Caco-2 (cell line): ENCODE measurements around the gene MGLL. TPM values are rescaled to one million over a fixed set of nuclear protein-coding genes. Genes with fewer than 3 reads are reported as not detected.

ENCODE experiments used
- BruUV-seq: library from RNA; stranded (reverse); fragments of 400-500 nt; replicated peaks from 2 replicates; lab custom pipeline; 2021; lab: Mats Ljungman, UMichigan
- CTCF ChIA-PET: fragments of 300-600 bp; sonication (Branson Sonifier 250); formaldehyde crosslinking; loops from one replicate; lab custom pipeline; 2022; ENCODE audit warnings: antibody characterized with exemption; lab: Charles Lee
- POLR2A ChIA-PET: fragments of 300-600 bp; sonication (Branson Sonifier 250); formaldehyde crosslinking; loops from one replicate; lab custom pipeline; 2022; ENCODE audit warnings: antibody characterized with exemption; lab: Charles Lee
- DNase-seq, 2 experiments: peaks; one replicate each; pipeline versions ENCODE4 v3.0.0 to v3.0.0-alpha.2; 2020 to 2022
- H3K27me3 ChIP-seq: replicated peaks from 2 replicates; pipeline ENCODE4 v1.6.0; 2011; ENCODE audit warnings: low read length; ENCODE audit not compliant: control insufficient read depth, insufficient read depth
- H3K36me3 ChIP-seq: 2 replicates; pipeline ENCODE4 v1.5.1; 2011; ENCODE audit warnings: low read length; ENCODE audit not compliant: control insufficient read depth, insufficient read depth
- H3K4me1 ChIP-seq: fragments of 250-450 bp; sonication (Bioruptor Pico); 2 replicates; pipeline ENCODE4 v1.5.1; 2020; ENCODE audit warnings: mild to moderate bottlenecking
- H3K4me3 ChIP-seq: 2 replicates; pipeline ENCODE4 v1.5.1; 2011; ENCODE audit warnings: low read depth, mild to moderate bottlenecking, control low read depth, low read length
- H3K9me3 ChIP-seq: fragments of 250-450 bp; sonication (Bioruptor Pico); 2 replicates; pipeline ENCODE4 v1.5.1; 2020; ENCODE audit warnings: mild to moderate bottlenecking, moderate library complexity
- H3K27ac Mint-ChIP-seq: one replicate; pipeline ENCODE4 v1.8.0; 2022; ENCODE audit warnings: mixed read lengths; ENCODE audit not compliant: unreplicated experiment
- H3K27me3 Mint-ChIP-seq: one replicate; pipeline ENCODE4 v1.8.0; 2022; ENCODE audit warnings: mixed read lengths; ENCODE audit not compliant: insufficient read depth, unreplicated experiment
- H3K36me3 Mint-ChIP-seq: one replicate; pipeline ENCODE4 v1.8.0; 2022; ENCODE audit warnings: mild to moderate bottlenecking, mixed read lengths; ENCODE audit not compliant: insufficient read depth, unreplicated experiment
- H3K4me1 Mint-ChIP-seq: one replicate; pipeline ENCODE4 v1.8.0; 2022; ENCODE audit warnings: low read depth, mixed read lengths; ENCODE audit not compliant: unreplicated experiment
- H3K4me3 Mint-ChIP-seq: one replicate; pipeline ENCODE4 v1.8.0; 2022; ENCODE audit warnings: mild to moderate bottlenecking, moderate library complexity, mixed read lengths; ENCODE audit not compliant: unreplicated experiment
- H3K9me3 Mint-ChIP-seq: one replicate; pipeline ENCODE4 v1.8.0; 2022; ENCODE audit warnings: mixed read lengths; ENCODE audit not compliant: unreplicated experiment
- CTCF ChIP-seq, 2 experiments: fragments of 200-600 bp in 1 of 2; IDR thresholded peaks; 1 replicate in 1 of 2; 2 replicates in 1 of 2; pipeline versions ENCODE4 v1.5.1 to v1.8.0; 2011 to 2022; ENCODE audit warnings: antibody characterized with exemption in 1 of 2, control low read depth in 1 of 2, inconsistent platforms in 1 of 2, low read depth in 1 of 2, low read length in 1 of 2, mild to moderate bottlenecking in 1 of 2, moderate library complexity in 1 of 2; ENCODE audit not compliant: insufficient read depth in 1 of 2, severe bottlenecking in 1 of 2, unreplicated experiment in 1 of 2
- intact Hi-C: fragments of 100-400 bp; cut with micrococcal nuclease; formaldehyde crosslinking; loops from one replicate; pipeline ENCODE4 v1.10.0; 2022; ENCODE audit not compliant: unreplicated experiment
- total RNA-seq: library from RNA; stranded (reverse); gene quantifications from 2 replicates; pipeline ENCODE4 v1.2.3, GENCODE V29; 2022

The MGLL gene
- total RNA-seq, 1 experiment from 2014 or later: 7.8 TPM

GRCh38 chr3:127764301-127764700 lies 58.0 kb downstream of the MGLL start:
- Mint-ChIP-seq H3K36me3 (no peaks in the 10 kb centered on the region), H3K4me3 (no peak overlapping the region), H3K9me3 (no peaks in the 10 kb centered on the region), H3K27ac (no peak overlapping the region), H3K4me1 (peaks cover 21% of the 10 kb centered on the region), H3K27me3 (no peaks in the 10 kb centered on the region)
- no peaks in the 10 kb centered on the region for H3K9me3 ChIP-seq
- H3K4me3 ChIP-seq: no peak overlapping the region
- H3K36me3 ChIP-seq: no peaks in the 10 kb centered on the region
- intact Hi-C loops: no loop called here
- DNase-seq: no peak
- no peak for TF ChIP-seq CTCF (IDR thresholded peaks at IDR 0.05; ENCODE audit: insufficient read depth in 1 of 2, low read depth in 1 of 2, low read length in 1 of 2, severe bottlenecking in 1 of 2, unreplicated experiment in 1 of 2)
- BruUV-seq: no TSS peak
- H3K4me1 ChIP-seq: peaks cover 23% of the 10 kb centered on the region
- H3K27me3 ChIP-seq: no peaks in the 10 kb centered on the region
- ChIA-PET POLR2A (no interaction called here), CTCF (no interaction called here)

GRCh38 chr3:127763816-127764215 lies 58.5 kb downstream of the MGLL start:
- Histone ChIP-seq H3K36me3 (no peaks in the 10 kb centered on the region), H3K9me3 (no peaks in the 10 kb centered on the region), H3K4me3 (no peak overlapping the region), H3K4me1 (peaks cover 21% of the 10 kb centered on the region), H3K27me3 (no peaks in the 10 kb centered on the region)
- BruUV-seq: no TSS peak
- peaks cover 20% of the 10 kb centered on the region for H3K4me1 Mint-ChIP-seq
- no peaks in the 10 kb centered on the region for H3K9me3 Mint-ChIP-seq
- CTCF ChIA-PET: no interaction called here
- H3K4me3 Mint-ChIP-seq: no peak overlapping the region
- no peak overlapping the region for H3K27ac Mint-ChIP-seq
- intact Hi-C loops: no loop called here
- POLR2A ChIA-PET: no interaction called here
- no peak for TF ChIP-seq CTCF (IDR thresholded peaks at IDR 0.05; ENCODE audit: insufficient read depth in 1 of 2, low read depth in 1 of 2, low read length in 1 of 2, severe bottlenecking in 1 of 2, unreplicated experiment in 1 of 2)
- no peaks in the 10 kb centered on the region for H3K36me3 Mint-ChIP-seq
- no peaks in the 10 kb centered on the region for H3K27me3 Mint-ChIP-seq
- DNase-seq: no peak

GRCh38 chr3:127763337-127763736 lies 59.0 kb downstream of the MGLL start:
- Histone ChIP-seq H3K4me1 (peaks cover 18% of the 10 kb centered on the region), H3K27me3 (no peaks in the 10 kb centered on the region), H3K36me3 (no peaks in the 10 kb centered on the region), H3K4me3 (no peak overlapping the region), H3K9me3 (no peaks in the 10 kb centered on the region)
- POLR2A ChIA-PET: no interaction called here
- Mint-ChIP-seq H3K4me1 (peaks cover 16% of the 10 kb centered on the region), H3K4me3 (no peak overlapping the region), H3K27me3 (no peaks in the 10 kb centered on the region), H3K36me3 (no peaks in the 10 kb centered on the region), H3K27ac (no peak overlapping the region), H3K9me3 (no peaks in the 10 kb centered on the region)
- BruUV-seq: no TSS peak
- CTCF ChIA-PET: no interaction called here
- no peak for DNase-seq
- no peak for TF ChIP-seq CTCF (IDR thresholded peaks at IDR 0.05; ENCODE audit: insufficient read depth in 1 of 2, low read depth in 1 of 2, low read length in 1 of 2, severe bottlenecking in 1 of 2, unreplicated experiment in 1 of 2)
- intact Hi-C loops: no loop called here
